H9 (cell line): ENCODE results near the gene PCDHGC3. TPM values are rescaled to one million over a fixed set of nuclear protein-coding genes. Genes with fewer than 3 reads are reported as not detected.

Experiments
- DNase-seq: peaks from one replicate; pipeline ENCODE4 v3.0.0-alpha.2; 2017
- H2AFZ ChIP-seq: one replicate; pipeline ENCODE4 v1.6.1; 2013; ENCODE audit warnings: mild to moderate bottlenecking, low read length, control low read depth, moderate library complexity
- H2AK5ac ChIP-seq: 2 replicates; pipeline ENCODE4 v1.6.1; 2013; ENCODE audit warnings: low read length, control low read depth, mixed read lengths; ENCODE audit not compliant: insufficient read length
- H2BK120ac ChIP-seq: one replicate; pipeline ENCODE4 v1.6.1; 2013; ENCODE audit warnings: low read depth, mild to moderate bottlenecking, low read length, control low read depth, inconsistent platforms; ENCODE audit not compliant: poor library complexity, severe bottlenecking
- H2BK12ac ChIP-seq: 2 replicates; pipeline ENCODE4 v1.6.1; 2013; ENCODE audit warnings: low read length, control low read depth, mixed read lengths, low read depth; ENCODE audit not compliant: insufficient read length
- H2BK15ac ChIP-seq: 2 replicates; pipeline ENCODE4 v1.6.1; 2013; ENCODE audit warnings: low read depth, low read length, control low read depth
- H2BK20ac ChIP-seq: one replicate; pipeline ENCODE4 v1.6.1; 2013; ENCODE audit warnings: low read depth, mild to moderate bottlenecking, low read length, control low read depth, inconsistent platforms; ENCODE audit not compliant: poor library complexity, severe bottlenecking
- H2BK5ac ChIP-seq: 2 replicates; pipeline ENCODE4 v1.6.1; 2013; ENCODE audit warnings: low read length, control low read depth, mixed read lengths; ENCODE audit not compliant: insufficient read length
- H3K14ac ChIP-seq: 2 replicates; pipeline ENCODE4 v1.6.1; 2013; ENCODE audit warnings: low read length, control low read depth; ENCODE audit not compliant: insufficient read depth
- H3K18ac ChIP-seq: 2 replicates; pipeline ENCODE4 v1.6.1; 2013; ENCODE audit warnings: low read depth, mild to moderate bottlenecking, mixed read lengths, low read length, control low read depth; ENCODE audit not compliant: insufficient read length
- H3K23ac ChIP-seq: 2 replicates; pipeline ENCODE4 v1.6.1; 2013; ENCODE audit warnings: low read length, control low read depth, mixed read lengths, low read depth; ENCODE audit not compliant: insufficient read length
- H3K23me2 ChIP-seq: 2 replicates; pipeline ENCODE4 v1.6.1; 2013; ENCODE audit warnings: low read depth, mild to moderate bottlenecking, mixed read lengths, low read length, control low read depth; ENCODE audit not compliant: insufficient read length, poor library complexity, severe bottlenecking
- H3K27ac ChIP-seq: 2 replicates; pipeline ENCODE4 v1.5.1; 2013; ENCODE audit warnings: low read length, control low read depth, mixed read lengths, low read depth; ENCODE audit not compliant: insufficient read length
- H3K27me3 ChIP-seq: 2 replicates; pipeline ENCODE4 v1.6.1; 2013; ENCODE audit warnings: low read length, control low read depth, inconsistent platforms; ENCODE audit not compliant: insufficient read depth
- H3K4ac ChIP-seq: 2 replicates; pipeline ENCODE4 v1.6.1; 2013; ENCODE audit warnings: low read depth, mild to moderate bottlenecking, control low read depth, inconsistent platforms, low read length, moderate library complexity
- H3K4me1 ChIP-seq: 2 replicates; pipeline ENCODE4 v1.6.1; 2013; ENCODE audit warnings: low read length, control low read depth, inconsistent platforms; ENCODE audit not compliant: insufficient read depth
- H3K4me2 ChIP-seq: 2 replicates; pipeline ENCODE4 v1.6.1; 2013; ENCODE audit warnings: low read length, control low read depth, mixed read lengths; ENCODE audit not compliant: insufficient read length, insufficient read depth
- H3K56ac ChIP-seq: 2 replicates; pipeline ENCODE4 v1.6.1; 2013; ENCODE audit warnings: low read depth, mild to moderate bottlenecking, mixed read lengths, low read length, control low read depth; ENCODE audit not compliant: insufficient read length
- H3K79me1 ChIP-seq: 2 replicates; pipeline ENCODE4 v1.6.1; 2013; ENCODE audit warnings: low read depth, mild to moderate bottlenecking, moderate library complexity, low read length, control low read depth, inconsistent platforms; ENCODE audit not compliant: insufficient read depth, poor library complexity, severe bottlenecking
- H3K79me2 ChIP-seq: 2 replicates; pipeline ENCODE4 v1.6.1; 2013; ENCODE audit warnings: low read length, control low read depth, inconsistent platforms; ENCODE audit not compliant: insufficient read depth
- H3K9ac ChIP-seq: 2 replicates; pipeline ENCODE4 v1.6.1; 2013; ENCODE audit warnings: low read length, control low read depth, mixed read lengths; ENCODE audit not compliant: insufficient read length; ENCODE audit errors: extremely low read depth
- H3K9me3 ChIP-seq: one replicate; pipeline ENCODE4 v1.6.1; 2013; ENCODE audit warnings: low read depth, low read length, inconsistent platforms; ENCODE audit not compliant: control insufficient read depth
- H3T11ph ChIP-seq: one replicate; pipeline ENCODE4 v1.6.1; 2013; ENCODE audit warnings: mild to moderate bottlenecking, low read length, control low read depth, inconsistent platforms
- H4K20me1 ChIP-seq: one replicate; pipeline ENCODE4 v1.6.1; 2013; ENCODE audit not compliant: control insufficient read depth, insufficient read length, insufficient read depth
- H4K5ac ChIP-seq: 2 replicates; pipeline ENCODE4 v1.6.1; 2013; ENCODE audit warnings: low read depth, mild to moderate bottlenecking, mixed read lengths, low read length, control low read depth; ENCODE audit not compliant: insufficient read length
- H4K8ac ChIP-seq: replicated peaks from 2 replicates; pipeline ENCODE4 v1.6.1; 2013; ENCODE audit warnings: low read length, control low read depth, mixed read lengths, low read depth; ENCODE audit not compliant: insufficient read length
- H4K91ac ChIP-seq: 2 replicates; pipeline ENCODE4 v1.6.1; 2013; ENCODE audit warnings: low read depth, mild to moderate bottlenecking, moderate library complexity, mixed read lengths, low read length, control low read depth; ENCODE audit not compliant: insufficient read length
- H3K27ac Mint-ChIP-seq, 3 experiments: 2 replicates in 2 of 3; 3 replicates in 1 of 3; pipeline ENCODE4 v1.8.0; 2020 to 2021; ENCODE audit warnings: mixed read lengths in 3 of 3, mild to moderate bottlenecking in 1 of 3, moderate library complexity in 1 of 3
- H3K27me3 Mint-ChIP-seq: 2 replicates; pipeline ENCODE4 v1.8.0; 2021; ENCODE audit warnings: low read depth, mild to moderate bottlenecking, moderate library complexity, mixed read lengths
- H3K36me3 Mint-ChIP-seq, 3 experiments: 2 replicates in 2 of 3; 3 replicates in 1 of 3; pipeline ENCODE4 v1.8.0; 2020 to 2021; ENCODE audit warnings: low read depth in 3 of 3, mixed read lengths in 3 of 3; ENCODE audit not compliant: insufficient read depth in 1 of 3
- H3K4me1 Mint-ChIP-seq, 2 experiments: 2 replicates each; pipeline ENCODE4 v1.8.0; 2020; ENCODE audit warnings: mixed read lengths in 2 of 2
- H3K4me3 Mint-ChIP-seq, 2 experiments: 2 replicates in 1 of 2; 3 replicates in 1 of 2; pipeline ENCODE4 v1.8.0; 2020 to 2021; ENCODE audit warnings: mild to moderate bottlenecking in 2 of 2, mixed read lengths in 2 of 2, moderate library complexity in 1 of 2
- H3K9me3 Mint-ChIP-seq, 2 experiments: 2 replicates in 1 of 2; 3 replicates in 1 of 2; pipeline ENCODE4 v1.8.0; 2020; ENCODE audit warnings: mild to moderate bottlenecking in 2 of 2, mixed read lengths in 2 of 2, moderate library complexity in 1 of 2
- CTCF ChIP-seq: fragments of 200-600 bp; sonication (generic); conservative IDR thresholded peaks from 3 replicates; pipeline ENCODE4 v1.8.0; 2021; ENCODE audit warnings: antibody characterized with exemption, mild to moderate bottlenecking
- WGBS: extraction: QIAGEN DNeasy Blood & Tissue Kit; methylation state at CpG from one replicate; pipeline ENCODE4 v1.1.7; 2013; ENCODE audit warnings: missing lambda C conversion rate, low lambda C conversion rate, mixed read lengths; ENCODE audit not compliant: insufficient read length; ENCODE audit errors: extremely low coverage; 5-methylcytosine and 5-hydroxymethylcytosine counted together
- total RNA-seq: library from RNA; stranded (reverse); gene quantifications from 2 replicates; pipeline ENCODE4 v1.2.1, GENCODE V29; 2021

The PCDHGC3 gene
- total RNA-seq, 1 experiment from 2014 or later, result 19.8 TPM

- no peaks in the 10 kb centered on the region; the same call in none of the 2 replicates for H3K4me1 ChIP-seq
- peaks cover 16 to 20% of the 10 kb centered on the region in 2 experiments for H3K4me1 Mint-ChIP-seq
These were observed 49.1 kb downstream of the PCDHGC3 start for GRCh38 chr5:141524604-141525597.

More at GRCh38 chr5:141524604-141525597, 49.1 kb downstream of the PCDHGC3 start:
- WGBS, result no CpG with 5 or more reads among the region's 12 CpGs
- DNase-seq, result peak; percentile 98
- Histone ChIP-seq H3K79me2 (no peaks in the 10 kb centered on the region), H3K14ac (no peak overlapping the region), H3K23me2 (no peaks in the 10 kb centered on the region), H3K18ac (no peak overlapping the region), H2AFZ (no peak overlapping the region), H2BK120ac (no peak overlapping the region), H3T11ph (no peak overlapping the region), H3K4ac (no peak overlapping the region), H2BK20ac (no peak overlapping the region), H2BK12ac (no peak overlapping the region), H4K8ac (no peak overlapping the region), H2AK5ac (no peak overlapping the region), H3K79me1 (peaks cover 2% of the 10 kb centered on the region), H3K9ac (no peak overlapping the region), H3K56ac (no peak overlapping the region), H3K27me3 (no peaks in the 10 kb centered on the region), H3K4me2 (no peak overlapping the region), H4K5ac (no peak overlapping the region), H2BK15ac (no peak overlapping the region), H4K91ac (no peak overlapping the region), H4K20me1 (no peaks in the 10 kb centered on the region), H3K9me3 (no peaks in the 10 kb centered on the region), H3K23ac (no peak overlapping the region), H3K27ac (no peak overlapping the region), H2BK5ac (no peak overlapping the region)
- Mint-ChIP-seq H3K36me3 (peaks cover 39 to 77% (median 68%) of the 10 kb centered on the region in 3 experiments; a peak in 6 of 7 replicates), H3K27ac (peak overlapping the region; percentile 72 to 97 (median 86); a peak in 6 of 7 replicates), H3K27me3 (no peaks in the 10 kb centered on the region; the same call in 1 of the 2 replicates), H3K4me3 (no peak overlapping the region; a peak in 1 of 5 replicates), H3K9me3 (no peaks in the 10 kb centered on the region)
- peak; percentile 100 for TF ChIP-seq CTCF
